Pulmonary artery endothelial cell (primary cell): ENCODE measurements around the gene KRT83. TPM values are rescaled to one million over a fixed set of nuclear protein-coding genes. Genes with fewer than 3 reads are reported as not detected.

ENCODE experiments used
- DNase-seq: peaks from one replicate; pipeline ENCODE4 v3.0.0-alpha.2; 2011; ENCODE audit warnings: low read depth, low spot score
- total RNA-seq: library from RNA; depleted of rRNA; stranded (reverse); fragments of >200 nt; gene quantifications from 2 replicates; pipeline ENCODE4 v1.2.3, GENCODE V29; 2014

Gene KRT83
- total RNA-seq, 1 donor from 2014 or later = not detected

DNA sequence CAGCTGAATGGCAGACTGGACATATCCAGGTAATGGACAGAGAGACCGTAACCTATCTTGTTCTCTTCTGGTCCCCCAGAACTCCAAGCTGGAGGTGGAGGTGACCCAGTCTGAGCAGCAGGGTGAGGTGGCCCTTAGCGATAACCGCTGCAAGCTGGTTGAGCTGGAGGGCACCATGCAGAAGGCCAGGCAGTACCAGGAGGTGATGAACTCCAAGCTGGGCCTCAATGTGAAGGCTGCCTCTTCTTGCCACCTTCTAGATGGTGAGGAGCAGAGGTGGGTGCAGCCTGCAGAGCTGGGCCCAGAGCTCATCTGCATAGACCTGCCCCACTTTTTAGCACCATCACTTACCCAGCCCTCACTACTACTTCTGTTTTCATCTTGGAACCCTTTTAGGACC lies 53.9 kb downstream of the KRT83 start:
- no peak for DNase-seq

- DNase-seq = no peak
These were observed 54.7 kb downstream of the KRT83 start for GRCh38 chr12:52266514-52266913.

DNA sequence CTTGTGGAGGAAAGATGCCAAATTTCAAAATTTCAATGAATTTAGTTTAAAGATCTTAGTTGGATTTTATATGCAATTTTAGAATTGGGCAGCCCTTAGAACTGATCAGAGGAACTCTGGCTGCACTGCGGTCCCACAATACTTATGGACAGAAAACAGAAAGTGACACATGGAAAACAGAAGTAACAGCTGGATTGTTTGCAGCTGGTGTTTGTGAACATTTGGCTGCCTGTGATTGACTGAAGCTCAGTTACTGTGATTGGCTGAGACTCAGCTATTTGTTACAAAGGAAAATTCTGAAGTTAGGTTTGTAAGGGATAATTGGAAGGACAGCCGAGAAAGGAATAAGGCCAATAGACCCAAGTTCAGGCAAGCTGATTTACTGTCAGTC lies 56.8 kb downstream of the KRT83 start:
- no peak for DNase-seq

Other genes with a start within 250 kb of the KRT83 start
- gene SMIM41, start 241.7 kb downstream of the KRT83 start, total RNA-seq = 0.07 and 0.21 TPM in 2 replicates
- gene KRT80, start 129.4 kb downstream of the KRT83 start, total RNA-seq = 2.0 and 4.9 TPM in 2 replicates
- 288 and 399 TPM in 2 replicates for gene KRT7, start 88.2 kb downstream of the KRT83 start, total RNA-seq
- 0.07 TPM in 1 of 2 replicates, not detected in the other for gene KRT86, start 46.8 kb downstream of the KRT83 start, total RNA-seq
- not detected in 2 replicates for gene KRT81, start 29.9 kb downstream of the KRT83 start, total RNA-seq
- under 0.01 TPM in 1 of 2 replicates, not detected in the other for gene KRT85, start 46.1 kb upstream of the KRT83 start, total RNA-seq
- not detected in 2 replicates for gene KRT84, start 64.3 kb upstream of the KRT83 start, total RNA-seq
- not detected in 2 replicates for gene KRT82, start 84.9 kb upstream of the KRT83 start, total RNA-seq
- gene KRT75, start 113.0 kb upstream of the KRT83 start, total RNA-seq = not detected in 2 replicates
- gene KRT6B, start 130.7 kb upstream of the KRT83 start, total RNA-seq = 0.07 and 0.18 TPM in 2 replicates
- 0.07 TPM in 1 of 2 replicates, not detected in the other for gene KRT6C, start 152.4 kb upstream of the KRT83 start, total RNA-seq
- gene KRT6A, start 171.9 kb upstream of the KRT83 start, total RNA-seq = 0.79 and 12.6 TPM in 2 replicates
- gene KRT5, start 199.0 kb upstream of the KRT83 start, total RNA-seq = 0.66 and 2.0 TPM in 2 replicates
- gene KRT71, start 231.7 kb upstream of the KRT83 start, total RNA-seq = not detected in 2 replicates